Lung (tissue), 12 donors: ENCODE results near the gene SMPDL3A. TPM values are rescaled to one million over a fixed set of nuclear protein-coding genes. Genes with fewer than 3 reads are reported as not detected.
A peak's percentile ranks its signal among the peaks of the same experiment; 100 is the strongest.

Experiments used
- ATAC-seq: fragments of 200-7000 bp; cut with Tn5 transposase; one replicate; pipeline ENCODE4 v1.9.1; 2020; ENCODE audit warnings: moderate number of reproducible peaks; ENCODE audit not compliant: insufficient read depth, low FRiP score
- DNase-seq, 3 donors: peaks; one replicate each; pipeline ENCODE4 v3.0.0-alpha.2; 2013 to 2017
- H3K27ac ChIP-seq, 2 donors: one replicate each; pipeline ENCODE4 v1.5.1; 2013; ENCODE audit warnings: mild to moderate bottlenecking in 2 of 2, moderate library complexity in 2 of 2, control low read depth in 1 of 2, inconsistent platforms in 1 of 2, low read depth in 1 of 2, low read length in 1 of 2
- H3K27me3 ChIP-seq, 3 donors: one replicate each; pipeline ENCODE4 v1.5.1; 2013; ENCODE audit warnings: low read length in 2 of 3; ENCODE audit not compliant: control insufficient read depth in 3 of 3, insufficient read depth in 3 of 3
- H3K36me3 ChIP-seq, 4 donors: one replicate each; pipeline ENCODE4 v1.5.1; 2013; ENCODE audit warnings: low read length in 4 of 4, mild to moderate bottlenecking in 1 of 4, moderate library complexity in 1 of 4; ENCODE audit not compliant: control insufficient read depth in 4 of 4, insufficient read depth in 4 of 4
- H3K4me1 ChIP-seq, 5 donors: one replicate each; pipeline ENCODE4 v1.5.1; 2013; ENCODE audit warnings: low read length in 5 of 5, mild to moderate bottlenecking in 2 of 5, moderate library complexity in 1 of 5; ENCODE audit not compliant: control insufficient read depth in 5 of 5, insufficient read depth in 5 of 5
- H3K4me3 ChIP-seq: one replicate; pipeline ENCODE4 v1.5.1; 2013; ENCODE audit warnings: mild to moderate bottlenecking, control low read depth, moderate library complexity
- H3K9ac ChIP-seq, 2 donors: one replicate each; pipeline ENCODE4 v1.5.1; 2013; ENCODE audit warnings: low read length in 2 of 2, control low read depth in 1 of 2; ENCODE audit not compliant: insufficient read depth in 1 of 2
- H3K9me3 ChIP-seq, 4 donors: one replicate each; pipeline ENCODE4 v1.5.1; 2013; ENCODE audit warnings: low read length in 3 of 4, mild to moderate bottlenecking in 1 of 4, moderate library complexity in 1 of 4; ENCODE audit not compliant: control insufficient read depth in 4 of 4, insufficient read depth in 3 of 4
- WGBS, 2 donors: extraction: QIAGEN DNeasy Blood & Tissue Kit; methylation state at CpG; one replicate each; pipeline ENCODE4 v1.1.7; 2013; 5-methylcytosine and 5-hydroxymethylcytosine counted together
- polyA plus RNA-seq, 2 donors: library from polyadenylated mRNA; stranded (reverse); fragments of 200-250 nt; gene quantifications; one replicate each; pipeline ENCODE4 v1.2.1, GENCODE V29; 2013
- total RNA-seq, 2 donors: library from RNA; depleted of rRNA in 1 of 2; stranded (reverse); fragments of >200 nt in 1 of 2; gene quantifications; one replicate each; pipeline ENCODE4 v1.2.1, GENCODE V29; 2014 to 2021
- TF ChIP-seq, protein P1 (sequence below): IDR thresholded peaks from 2 replicates; pipeline ENCODE4 v1.5.1; 2012; ENCODE audit warnings: mild to moderate bottlenecking; ENCODE audit errors: control extremely low read depth, extremely low read depth
- donor health status: control.
- donor health status: control.
- donor health status: Bipolar disorder and iron deficiency.
- donor health status: healthy.
- donor health status: DM: yes; HTN: yes; CAD: no.

Gene SMPDL3A
- total and polyA plus RNA-seq, 4 donors: 14.0 to 55.2 (median 30.0) TPM

GRCh38 chr6:122801397-122801796, 12.3 kb downstream of the SMPDL3A start:
- peaks cover 1 to 29% (median 13%) of the 10 kb centered on the region in 4 donors for H3K36me3 ChIP-seq
- ATAC-seq (no peak), DNase-seq (no peak)
- H3K27ac ChIP-seq: no peak overlapping the region
- H3K4me1 ChIP-seq: peaks cover 0 to 64% (median 7%) of the 10 kb centered on the region in 5 donors
- H3K27me3 ChIP-seq: no peaks in the 10 kb centered on the region
- no peaks in the 10 kb centered on the region for H3K9me3 ChIP-seq
- no peak overlapping the region for H3K4me3 ChIP-seq
- TF ChIP-seq, protein P1, sequence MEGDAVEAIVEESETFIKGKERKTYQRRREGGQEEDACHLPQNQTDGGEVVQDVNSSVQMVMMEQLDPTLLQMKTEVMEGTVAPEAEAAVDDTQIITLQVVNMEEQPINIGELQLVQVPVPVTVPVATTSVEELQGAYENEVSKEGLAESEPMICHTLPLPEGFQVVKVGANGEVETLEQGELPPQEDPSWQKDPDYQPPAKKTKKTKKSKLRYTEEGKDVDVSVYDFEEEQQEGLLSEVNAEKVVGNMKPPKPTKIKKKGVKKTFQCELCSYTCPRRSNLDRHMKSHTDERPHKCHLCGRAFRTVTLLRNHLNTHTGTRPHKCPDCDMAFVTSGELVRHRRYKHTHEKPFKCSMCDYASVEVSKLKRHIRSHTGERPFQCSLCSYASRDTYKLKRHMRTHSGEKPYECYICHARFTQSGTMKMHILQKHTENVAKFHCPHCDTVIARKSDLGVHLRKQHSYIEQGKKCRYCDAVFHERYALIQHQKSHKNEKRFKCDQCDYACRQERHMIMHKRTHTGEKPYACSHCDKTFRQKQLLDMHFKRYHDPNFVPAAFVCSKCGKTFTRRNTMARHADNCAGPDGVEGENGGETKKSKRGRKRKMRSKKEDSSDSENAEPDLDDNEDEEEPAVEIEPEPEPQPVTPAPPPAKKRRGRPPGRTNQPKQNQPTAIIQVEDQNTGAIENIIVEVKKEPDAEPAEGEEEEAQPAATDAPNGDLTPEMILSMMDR: no peak
- no peak overlapping the region for H3K9ac ChIP-seq
- WGBS, 2 donors: 79 to 85% methylated on average over 1 of the region's 1 CpG

GRCh38 chr6:122803171-122803661, 14.2 kb downstream of the SMPDL3A start:
- ATAC-seq: no peak

GRCh38 chr6:122804962-122805485, 16.0 kb downstream of the SMPDL3A start:
- no peak overlapping the region for H3K4me3 ChIP-seq
- no peak overlapping the region for H3K9ac ChIP-seq
- no peaks in the 10 kb centered on the region for H3K27me3 ChIP-seq
- H3K9me3 ChIP-seq: no peaks in the 10 kb centered on the region
- 80 to 92% methylated on average over 5 of the region's 5 CpGs for WGBS, 2 donors
- peaks cover 0 to 76% (median 0%) of the 10 kb centered on the region in 5 donors for H3K4me1 ChIP-seq
- peaks cover 2 to 15% (median 5%) of the 10 kb centered on the region in 4 donors for H3K36me3 ChIP-seq
- H3K27ac ChIP-seq: no peak overlapping the region
- ATAC-seq (no peak), DNase-seq (peak; percentile 67 to 97 (median 94))
- TF ChIP-seq, protein P1: no peak

More at GRCh38 chr6:122803171-122803661, 14.2 kb downstream of the SMPDL3A start:
- H3K27me3 ChIP-seq: no peaks in the 10 kb centered on the region
- peaks cover 0 to 77% (median 4%) of the 10 kb centered on the region in 5 donors for H3K4me1 ChIP-seq
- peaks cover 2 to 18% (median 6%) of the 10 kb centered on the region in 4 donors for H3K36me3 ChIP-seq
- no peak overlapping the region for H3K9ac ChIP-seq
- WGBS, 2 donors: 12 to 53% methylated on average over 4 of the region's 4 CpGs
- TF ChIP-seq, protein P1: no peak
- H3K27ac ChIP-seq: no peak overlapping the region
- DNase-seq: peak; percentile 50 to 92 (median 90)
- no peaks in the 10 kb centered on the region for H3K9me3 ChIP-seq
- H3K4me3 ChIP-seq: no peak overlapping the region

- no peak overlapping the region for H3K9ac ChIP-seq
- TF ChIP-seq, protein P1: no peak
- H3K36me3 ChIP-seq: peaks cover 0 to 16% (median 6%) of the 10 kb centered on the region in 4 donors
- ATAC-seq: no peak
- 81 to 92% methylated on average over 2 of the region's 2 CpGs for WGBS, 2 donors
- no peak overlapping the region for H3K27ac ChIP-seq
- H3K4me1 ChIP-seq: peaks cover 0 to 76% (median 0%) of the 10 kb centered on the region in 5 donors
- peak in 2 of 3 donors; percentile 92 to 95 for DNase-seq
- H3K27me3 ChIP-seq: no peaks in the 10 kb centered on the region
- H3K9me3 ChIP-seq: no peaks in the 10 kb centered on the region
- no peak overlapping the region for H3K4me3 ChIP-seq
Observed at GRCh38 chr6:122806291-122806690, 17.2 kb downstream of the SMPDL3A start.
